ENCODE data around the gene ANKRD40CL. TPM values are rescaled to one million over a fixed set of nuclear protein-coding genes. Genes with fewer than 3 reads are reported as not detected.

ANKRD40CL gene
- total RNA-seq, 1 experiment from 2014 or later: not detected

GRCh38 chr17:50792132-50792531 lies 24.8 kb upstream of the ANKRD40CL start:
- no CpG with 5 or more reads among the region's 7 CpGs for WGBS (ENCODE audit: extremely low coverage, insufficient read length, low lambda C conversion rate)
- H3K4me2 ChIP-seq (ENCODE audit: insufficient read depth, insufficient read length, low read length): no peak overlapping the region
- Mint-ChIP-seq H3K9me3 (no peaks in the 10 kb centered on the region), H3K4me1 (peaks cover 10 to 15% of the 10 kb centered on the region in 2 experiments), H3K4me3 (no peak overlapping the region; a peak in 1 of 5 replicates), H3K27me3 (ENCODE audit: low read depth) (no peaks in the 10 kb centered on the region), H3K36me3 (ENCODE audit: insufficient read depth in 1 of 3, low read depth in 3 of 3) (no peaks in the 10 kb centered on the region), H3K27ac (no peak overlapping the region)
- no peak overlapping the region for H3T11ph ChIP-seq (ENCODE audit: low read length)
- H3K79me1 ChIP-seq (ENCODE audit: insufficient read depth, low read depth, low read length, poor library complexity, severe bottlenecking): no peaks in the 10 kb centered on the region
- H3K4ac ChIP-seq (ENCODE audit: low read depth, low read length): no peak overlapping the region
- H2BK15ac ChIP-seq (ENCODE audit: low read depth, low read length): no peak overlapping the region
- TF ChIP-seq, protein P1, sequence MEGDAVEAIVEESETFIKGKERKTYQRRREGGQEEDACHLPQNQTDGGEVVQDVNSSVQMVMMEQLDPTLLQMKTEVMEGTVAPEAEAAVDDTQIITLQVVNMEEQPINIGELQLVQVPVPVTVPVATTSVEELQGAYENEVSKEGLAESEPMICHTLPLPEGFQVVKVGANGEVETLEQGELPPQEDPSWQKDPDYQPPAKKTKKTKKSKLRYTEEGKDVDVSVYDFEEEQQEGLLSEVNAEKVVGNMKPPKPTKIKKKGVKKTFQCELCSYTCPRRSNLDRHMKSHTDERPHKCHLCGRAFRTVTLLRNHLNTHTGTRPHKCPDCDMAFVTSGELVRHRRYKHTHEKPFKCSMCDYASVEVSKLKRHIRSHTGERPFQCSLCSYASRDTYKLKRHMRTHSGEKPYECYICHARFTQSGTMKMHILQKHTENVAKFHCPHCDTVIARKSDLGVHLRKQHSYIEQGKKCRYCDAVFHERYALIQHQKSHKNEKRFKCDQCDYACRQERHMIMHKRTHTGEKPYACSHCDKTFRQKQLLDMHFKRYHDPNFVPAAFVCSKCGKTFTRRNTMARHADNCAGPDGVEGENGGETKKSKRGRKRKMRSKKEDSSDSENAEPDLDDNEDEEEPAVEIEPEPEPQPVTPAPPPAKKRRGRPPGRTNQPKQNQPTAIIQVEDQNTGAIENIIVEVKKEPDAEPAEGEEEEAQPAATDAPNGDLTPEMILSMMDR (conservative IDR thresholded peaks at IDR 0.05): no peak
- H2BK20ac ChIP-seq (ENCODE audit: low read depth, low read length, poor library complexity, severe bottlenecking): no peak overlapping the region
- no peak overlapping the region for H3K56ac ChIP-seq (ENCODE audit: insufficient read length, low read depth, low read length)
- H3K27me3 ChIP-seq (ENCODE audit: insufficient read depth, low read length): no peaks in the 10 kb centered on the region
- H4K8ac ChIP-seq (replicated peaks; ENCODE audit: insufficient read length, low read depth, low read length): no peak overlapping the region
- no peak overlapping the region for H4K5ac ChIP-seq (ENCODE audit: insufficient read length, low read depth, low read length)
- H3K27ac ChIP-seq (ENCODE audit: insufficient read length, low read depth, low read length): no peak overlapping the region
- no peaks in the 10 kb centered on the region for H3K23me2 ChIP-seq (ENCODE audit: insufficient read length, low read depth, low read length, poor library complexity, severe bottlenecking)
- no peak overlapping the region for H4K91ac ChIP-seq (ENCODE audit: insufficient read length, low read depth, low read length)
- H4K20me1 ChIP-seq (ENCODE audit: control insufficient read depth, insufficient read depth, insufficient read length): no peaks in the 10 kb centered on the region
- H3K9me3 ChIP-seq (ENCODE audit: control insufficient read depth, low read depth, low read length): no peaks in the 10 kb centered on the region
- H2AFZ ChIP-seq (ENCODE audit: low read length): no peak overlapping the region
- 0 out of 2 replicates have a peak, but pooled peaks cover 4% of the 10 kb centered on the region for H3K4me1 ChIP-seq (ENCODE audit: insufficient read depth, low read length)
- no peak overlapping the region for H2AK5ac ChIP-seq (ENCODE audit: insufficient read length, low read length)
- no peak overlapping the region for H2BK120ac ChIP-seq (ENCODE audit: low read depth, low read length, poor library complexity, severe bottlenecking)
- H2BK5ac ChIP-seq (ENCODE audit: insufficient read length, low read length): no peak overlapping the region
- no peak for DNase-seq
- H3K18ac ChIP-seq (ENCODE audit: insufficient read length, low read depth, low read length): no peak overlapping the region
- H3K9ac ChIP-seq (ENCODE audit: extremely low read depth, insufficient read length, low read length): no peak overlapping the region
- no peak overlapping the region for H3K23ac ChIP-seq (ENCODE audit: insufficient read length, low read depth, low read length)
- H3K79me2 ChIP-seq (ENCODE audit: insufficient read depth, low read length): no peaks in the 10 kb centered on the region
- H2BK12ac ChIP-seq (ENCODE audit: insufficient read length, low read depth, low read length): no peak overlapping the region
- H3K14ac ChIP-seq (ENCODE audit: insufficient read depth, low read length): no peak overlapping the region

Data from H9 (cell line).